ENCODE measurements around the gene DDX39A. TPM values are rescaled to one million over a fixed set of nuclear protein-coding genes. Genes with fewer than 3 reads are reported as not detected.

The DDX39A gene
- total and polyA plus RNA-seq, 2 experiments from 2014 or later: 47.2 to 58.7 TPM

DNA sequence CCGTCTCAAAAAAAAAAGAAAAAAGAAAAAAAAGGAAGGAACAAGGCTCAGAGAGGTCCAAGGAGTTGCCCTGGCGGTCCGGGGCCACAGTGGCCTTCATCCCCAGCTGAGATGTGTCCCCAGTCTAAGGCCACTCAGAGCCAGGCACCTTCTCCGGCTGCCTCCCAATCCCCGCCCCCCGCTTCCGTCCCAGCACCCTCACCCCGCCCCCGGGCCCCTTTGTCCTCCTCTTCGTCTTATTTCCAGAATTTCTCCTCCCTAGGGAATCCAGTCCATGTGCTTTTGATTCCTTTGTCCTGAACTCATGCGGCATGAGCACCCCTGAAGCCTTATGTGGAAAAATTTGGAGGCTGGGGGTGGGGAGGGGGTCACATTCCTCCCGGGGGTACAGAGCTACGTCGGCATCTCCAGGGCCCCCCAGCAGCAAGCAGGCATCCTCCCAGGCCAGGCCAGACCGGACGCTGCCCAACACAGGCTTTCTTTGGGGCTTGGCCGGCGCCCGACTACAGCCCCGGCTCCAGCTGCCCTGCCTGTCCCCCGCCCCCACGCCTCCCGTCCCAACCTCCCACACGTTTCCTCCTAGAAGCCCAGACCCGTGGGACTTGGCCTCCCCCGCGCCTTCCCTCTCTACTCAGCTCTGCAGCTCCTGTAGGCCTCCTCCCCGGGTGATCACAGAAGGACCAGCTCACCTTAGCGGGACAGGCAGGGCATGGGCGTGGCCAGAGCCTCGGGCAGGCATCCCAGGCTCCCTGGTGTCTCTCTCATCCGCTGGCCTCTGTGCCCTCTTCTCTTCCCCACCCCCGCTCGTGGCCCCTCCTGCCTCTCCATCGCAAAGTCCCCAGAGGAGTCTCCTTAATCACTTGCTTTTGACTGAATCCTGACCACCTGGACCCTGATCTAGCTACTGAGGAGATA, 55.7 kb downstream of the DDX39A start:
- Histone ChIP-seq H3K36me3 (ENCODE audit: low read depth) (no peaks in the 10 kb centered on the region), H3K4me2 (ENCODE audit: unreplicated experiment) (peak overlapping the region; percentile 69), H3K9me2 (ENCODE audit: insufficient read depth) (no peaks in the 10 kb centered on the region), H3K9me3 (ENCODE audit: low read depth) (no peaks in the 10 kb centered on the region), H3K27me3 (replicated peaks; ENCODE audit: insufficient read depth) (no peaks in the 10 kb centered on the region), H3K4me1 (ENCODE audit: insufficient read depth) (peaks cover 12% of the 10 kb centered on the region), H3K79me2 (ENCODE audit: insufficient read depth) (no peaks in the 10 kb centered on the region), H3K27ac (peak overlapping the region; percentile 52), H3K9ac (peak overlapping the region; percentile 74), H2AFZ (peak overlapping the region; percentile 93), H4K20me1 (ENCODE audit: insufficient read depth) (no peaks in the 10 kb centered on the region), H3K4me3 (peak overlapping the region; percentile 56), H3F3A (ENCODE audit: insufficient read depth) (peaks cover 6% of the 10 kb centered on the region; the same call in 1 of the 2 replicates)
- DNase-seq: peak; percentile 77
- WGBS, 2 experiments (ENCODE audit: low coverage in 1 of 2, low lambda C conversion rate in 2 of 2, missing lambda C conversion rate in 2 of 2): 6 to 7% methylated on average over 22 to 35 of the region's 35 CpGs
- in situ Hi-C loops (cut with MboI): no loop called here
- no peak for TF ChIP-seq EZH2phosphoT487 (IDR thresholded peaks at IDR 0.05; ENCODE audit: insufficient read depth, low read depth)
- TF ChIP-seq EZH2 (IDR thresholded peaks at IDR 0.05; ENCODE audit: insufficient read depth, poor library complexity, severe bottlenecking): no peak

- Histone ChIP-seq H3K4me2 (ENCODE audit: unreplicated experiment) (no peak overlapping the region), H3K4me3 (no peak overlapping the region), H3K9me2 (ENCODE audit: insufficient read depth) (no peaks in the 10 kb centered on the region), H3K4me1 (ENCODE audit: insufficient read depth) (peaks cover 12% of the 10 kb centered on the region), H4K20me1 (ENCODE audit: insufficient read depth) (no peaks in the 10 kb centered on the region), H3K36me3 (ENCODE audit: low read depth) (no peaks in the 10 kb centered on the region), H3K79me2 (ENCODE audit: insufficient read depth) (no peaks in the 10 kb centered on the region), H3F3A (ENCODE audit: insufficient read depth) (no peaks in the 10 kb centered on the region), H3K27me3 (replicated peaks; ENCODE audit: insufficient read depth) (no peaks in the 10 kb centered on the region), H3K9me3 (ENCODE audit: low read depth) (no peaks in the 10 kb centered on the region), H3K9ac (no peak overlapping the region), H3K27ac (no peak overlapping the region), H2AFZ (no peak overlapping the region)
- in situ Hi-C loops (cut with MboI): no loop called here
- DNase-seq: no peak
- TF ChIP-seq EZH2 (IDR thresholded peaks at IDR 0.05; ENCODE audit: insufficient read depth, poor library complexity, severe bottlenecking) (no peak), EZH2phosphoT487 (IDR thresholded peaks at IDR 0.05; ENCODE audit: insufficient read depth, low read depth) (no peak)
- 74% methylated on average over 7 of the region's 7 CpGs for WGBS, 2 experiments (ENCODE audit: low coverage in 1 of 2, low lambda C conversion rate in 2 of 2, missing lambda C conversion rate in 2 of 2)
Observed at GRCh38 chr19:14361824-14362223, 57.3 kb downstream of the DDX39A start.

Other genes with a start within 250 kb of the DDX39A start
- 3.0 and 3.8 TPM in 2 replicates for gene ADGRL1, start 213.2 kb downstream of the DDX39A start, total RNA-seq (2014; rRNA removed; shearing (Covaris generic))
- gene ADGRL1, start 213.2 kb downstream of the DDX39A start, polyA plus RNA-seq (2016; fragmentation: Nextera tagmentation; extraction: Ambion mirVana): 0.75 and 1.0 TPM in 2 replicates
- 28.5 and 56.6 TPM in 2 replicates for gene ADGRE5, start 37.9 kb downstream of the DDX39A start, total RNA-seq (2014; rRNA removed; shearing (Covaris generic))
- gene ADGRE5, start 37.9 kb downstream of the DDX39A start, polyA plus RNA-seq (2016; fragmentation: Nextera tagmentation; extraction: Ambion mirVana): 56.6 and 58.4 TPM in 2 replicates
- gene PKN1, start 14.0 kb upstream of the DDX39A start, total RNA-seq (2014; rRNA removed; shearing (Covaris generic)): 128 and 139 TPM in 2 replicates
- gene PKN1, start 14.0 kb upstream of the DDX39A start, polyA plus RNA-seq (2016; fragmentation: Nextera tagmentation; extraction: Ambion mirVana): 47.2 and 56.4 TPM in 2 replicates
- 0.22 and 2.5 TPM in 2 replicates for gene PTGER1, start 56.0 kb upstream of the DDX39A start, total RNA-seq (2014; rRNA removed; shearing (Covaris generic))
- gene PTGER1, start 56.0 kb upstream of the DDX39A start, polyA plus RNA-seq (2016; fragmentation: Nextera tagmentation; extraction: Ambion mirVana): 0.79 and 0.80 TPM in 2 replicates
- 143 and 173 TPM in 2 replicates for gene GIPC1, start 76.8 kb upstream of the DDX39A start, total RNA-seq (2014; rRNA removed; shearing (Covaris generic))
- 106 and 112 TPM in 2 replicates for gene GIPC1, start 76.8 kb upstream of the DDX39A start, polyA plus RNA-seq (2016; fragmentation: Nextera tagmentation; extraction: Ambion mirVana)
- 82.5 and 101 TPM in 2 replicates for gene DNAJB1, start 99.1 kb upstream of the DDX39A start, total RNA-seq (2014; rRNA removed; shearing (Covaris generic))
- 124 and 127 TPM in 2 replicates for gene DNAJB1, start 99.1 kb upstream of the DDX39A start, polyA plus RNA-seq (2016; fragmentation: Nextera tagmentation; extraction: Ambion mirVana)
- gene TECR, start 110.3 kb upstream of the DDX39A start, total RNA-seq (2014; rRNA removed; shearing (Covaris generic)): 38.8 and 40.1 TPM in 2 replicates
- gene TECR, start 110.3 kb upstream of the DDX39A start, polyA plus RNA-seq (2016; fragmentation: Nextera tagmentation; extraction: Ambion mirVana): 129 and 132 TPM in 2 replicates
- 186 and 244 TPM in 2 replicates for gene NDUFB7, start 152.7 kb upstream of the DDX39A start, total RNA-seq (2014; rRNA removed; shearing (Covaris generic))
- gene NDUFB7, start 152.7 kb upstream of the DDX39A start, polyA plus RNA-seq (2016; fragmentation: Nextera tagmentation; extraction: Ambion mirVana): 316 and 336 TPM in 2 replicates
- gene CLEC17A, start 163.7 kb upstream of the DDX39A start, total RNA-seq (2014; rRNA removed; shearing (Covaris generic)): not detected in 2 replicates
- not detected in 2 replicates for gene CLEC17A, start 163.7 kb upstream of the DDX39A start, polyA plus RNA-seq (2016; fragmentation: Nextera tagmentation; extraction: Ambion mirVana)

Data from GM23248 (cell line).